SU-DHL-6 (cell line): Measurements from ENCODE around the gene ZXDC.

Experiments
- H2AFZ ChIP-seq: fragments of 200-600 bp; sonication (generic); 2 replicates; pipeline ENCODE4 v1.6.1; 2014; ENCODE audit warnings: low read depth, mild to moderate bottlenecking, moderate library complexity, mixed read lengths, antibody characterized with exemption, low read length; ENCODE audit not compliant: severe bottlenecking
- H3F3A ChIP-seq: fragments of 200-600 bp; shearing (Covaris generic); 2 replicates; pipeline ENCODE4 v1.6.0; 2016; ENCODE audit warnings: antibody characterized with exemption, mild to moderate bottlenecking; ENCODE audit not compliant: insufficient read depth
- H3K27ac ChIP-seq: fragments of 200-600 bp; sonication (generic); 2 replicates; pipeline ENCODE4 v1.5.1; 2016; ENCODE audit warnings: low read depth, mild to moderate bottlenecking, low read length, moderate library complexity, mixed read lengths
- H3K27me3 ChIP-seq: fragments of 200-600 bp; sonication (generic), shearing (Covaris generic); 2 replicates; pipeline ENCODE4 v1.6.0; 2014; ENCODE audit warnings: mild to moderate bottlenecking, low read length
- H3K36me3 ChIP-seq: fragments of 200-600 bp; sonication (generic); 2 replicates; pipeline ENCODE4 v1.6.1; 2014; ENCODE audit warnings: mild to moderate bottlenecking, low read length, mixed read lengths
- H3K4me2 ChIP-seq: fragments of 300-600, 200-600 bp; shearing (Covaris generic), sonication (generic); 2 replicates; pipeline ENCODE4 v1.6.0; 2014; ENCODE audit warnings: low read length, low read depth, mild to moderate bottlenecking; ENCODE audit not compliant: poor library complexity, severe bottlenecking
- H3K4me3 ChIP-seq: fragments of 200-600 bp; sonication (generic); 2 replicates; pipeline ENCODE4 v1.5.1; 2014; ENCODE audit warnings: antibody characterized with exemption, low read length, mild to moderate bottlenecking, mixed read lengths; ENCODE audit not compliant: insufficient read depth, poor library complexity, severe bottlenecking
- H3K79me2 ChIP-seq: fragments of 200-600 bp; sonication (generic); 2 replicates; pipeline ENCODE4 v1.6.1; 2014; ENCODE audit warnings: mild to moderate bottlenecking, low read length, moderate library complexity; ENCODE audit not compliant: insufficient read depth
- H3K9ac ChIP-seq: fragments of 200-600 bp; sonication (generic); 2 replicates; pipeline ENCODE4 v1.7.0; 2014; ENCODE audit warnings: mild to moderate bottlenecking, low read length
- H3K9me2 ChIP-seq: fragments of 200-600 bp; sonication (generic); replicated peaks from 2 replicates; pipeline ENCODE4 v1.6.1; 2014; ENCODE audit warnings: low read length; ENCODE audit not compliant: insufficient read depth
- H3K9me3 ChIP-seq: fragments of 200-600 bp; sonication (generic); 2 replicates; pipeline ENCODE4 v1.6.1; 2014; ENCODE audit warnings: low read length, mixed read lengths; ENCODE audit not compliant: insufficient read depth
- H4K20me1 ChIP-seq: fragments of 200-600 bp; sonication (generic); 2 replicates; pipeline ENCODE4 v1.6.1; 2014; ENCODE audit warnings: low read depth, mild to moderate bottlenecking, antibody characterized with exemption, low read length, moderate library complexity, mixed read lengths
- CTCF ChIP-seq: fragments of 200-600 bp; sonication (generic); IDR thresholded peaks from one replicate; pipeline ENCODE4 v1.5.1; 2017; ENCODE audit warnings: antibody characterized with exemption, mild to moderate bottlenecking, low read length, moderate library complexity; ENCODE audit not compliant: insufficient read depth, poor library complexity, severe bottlenecking
- EZH2phosphoT487 ChIP-seq: fragments of 200-600 bp; sonication (generic), shearing (Covaris generic); conservative IDR thresholded peaks from 2 replicates; pipeline ENCODE4 v1.6.1; 2018; ENCODE audit warnings: mild to moderate bottlenecking, antibody characterized with exemption, low read length, moderate library complexity, mixed read lengths

ZXDC gene

GRCh38 chr3:126509597-126510307, 34.1 kb upstream of the ZXDC start:
- Histone ChIP-seq H3K9me3 (no peaks in the 10 kb centered on the region), H3K4me3 (no peak overlapping the region), H3F3A (no peaks in the 10 kb centered on the region), H3K4me2 (no peak overlapping the region), H2AFZ (no peak overlapping the region), H3K9me2 (no peaks in the 10 kb centered on the region), H3K27me3 (no peaks in the 10 kb centered on the region), H3K79me2 (no peaks in the 10 kb centered on the region), H3K27ac (no peak overlapping the region), H3K36me3 (no peaks in the 10 kb centered on the region), H4K20me1 (no peaks in the 10 kb centered on the region), H3K9ac (no peak overlapping the region)
- TF ChIP-seq EZH2phosphoT487 (no peak), CTCF (no peak)

- H3K79me2 ChIP-seq: no peaks in the 10 kb centered on the region
- TF ChIP-seq CTCF (no peak), EZH2phosphoT487 (no peak)
- no peak overlapping the region for H2AFZ ChIP-seq
These were observed 32.9 kb upstream of the ZXDC start for GRCh38 chr3:126508564-126508964.

DNA sequence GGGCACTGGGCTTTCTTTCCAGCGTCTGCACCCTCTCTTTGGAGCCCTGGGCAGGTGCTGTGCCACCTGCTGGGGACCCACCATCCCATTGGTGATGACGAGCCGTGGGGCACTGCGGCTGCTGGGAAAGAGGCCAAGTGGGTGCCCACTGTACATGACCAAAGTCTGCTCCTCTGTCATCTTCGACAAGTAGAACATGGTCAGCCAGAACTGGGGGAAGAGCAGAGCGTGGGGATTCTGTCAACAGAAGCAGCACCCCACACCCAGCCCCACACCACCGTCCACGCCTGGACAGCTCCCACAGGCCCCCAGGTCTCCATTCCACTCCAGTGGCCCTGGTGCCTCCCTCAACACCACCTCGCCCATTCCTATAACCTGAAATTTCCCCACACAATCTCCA, 32.2 kb upstream of the ZXDC start:
- H3K9ac ChIP-seq: no peak overlapping the region
- no peaks in the 10 kb centered on the region for H3K9me3 ChIP-seq
- no peak overlapping the region for H3K4me3 ChIP-seq
- no peaks in the 10 kb centered on the region for H3K36me3 ChIP-seq
- H4K20me1 ChIP-seq: no peaks in the 10 kb centered on the region
- H3K4me2 ChIP-seq: no peak overlapping the region
- H3K9me2 ChIP-seq: no peaks in the 10 kb centered on the region
- no peak overlapping the region for H2AFZ ChIP-seq
- no peak for TF ChIP-seq CTCF
- TF ChIP-seq EZH2phosphoT487: no peak
- no peak overlapping the region for H3K27ac ChIP-seq
- no peaks in the 10 kb centered on the region for H3K79me2 ChIP-seq
- no peaks in the 10 kb centered on the region for H3K27me3 ChIP-seq
- H3F3A ChIP-seq: no peaks in the 10 kb centered on the region

More at GRCh38 chr3:126508564-126508964, 32.9 kb upstream of the ZXDC start:
- Histone ChIP-seq H3K36me3 (no peaks in the 10 kb centered on the region), H3F3A (no peaks in the 10 kb centered on the region), H3K4me3 (no peak overlapping the region), H3K9me3 (no peaks in the 10 kb centered on the region), H3K27ac (no peak overlapping the region), H3K9me2 (no peaks in the 10 kb centered on the region), H3K9ac (no peak overlapping the region), H4K20me1 (no peaks in the 10 kb centered on the region), H3K27me3 (no peaks in the 10 kb centered on the region), H3K4me2 (no peak overlapping the region)
